Endothelial cell of umbilical vein (primary cell): ENCODE data around the gene HERC5. TPM values are rescaled to one million over a fixed set of nuclear protein-coding genes. Genes with fewer than 3 reads are reported as not detected.

Experiments used
- BruUV-seq: library from RNA; stranded (reverse); fragments of 400-500 nt; replicated peaks from 2 replicates; lab custom pipeline; 2021; lab: Mats Ljungman, UMichigan
- CTCF ChIA-PET: fragments of 300-600, 350-600 bp; sonication (Branson Sonifier 250); formaldehyde crosslinking; loops from one replicate; lab custom pipeline; 2021; ENCODE audit warnings: antibody characterized with exemption, inconsistent platforms; lab: Charles Lee
- POLR2A ChIA-PET: fragments of 300-600, 350-600 bp; sonication (Branson Sonifier 250); formaldehyde crosslinking; loops from one replicate; lab custom pipeline; 2021; ENCODE audit warnings: antibody characterized with exemption, inconsistent platforms; lab: Charles Lee
- DNase-seq: peaks from one replicate; pipeline ENCODE4 v3.0.0-alpha.2; 2011; ENCODE audit warnings: low read depth, low spot score
- FAIRE-seq: peaks from 2 replicates; lab custom pipeline; 2011; peaks lifted over from hg19 to GRCh38; lab: Jason Lieb, UNC
- H2AFZ ChIP-seq: 2 replicates; pipeline ENCODE4 v1.6.0; 2012; ENCODE audit warnings: low read depth, low read length, control low read depth, inconsistent platforms
- H3K27ac ChIP-seq: 2 replicates; pipeline ENCODE4 v1.5.1; 2011; ENCODE audit warnings: low read depth, mild to moderate bottlenecking, control low read depth, low read length, moderate library complexity; ENCODE audit not compliant: insufficient read depth
- H3K27me3 ChIP-seq, 2 experiments: 2 replicates each; pipeline versions ENCODE4 v1.6.0 to v1.6.1; 2011; ENCODE audit warnings: low read length in 2 of 2, mixed read lengths in 1 of 2; ENCODE audit not compliant: control insufficient read depth in 2 of 2, insufficient read depth in 2 of 2
- H3K36me3 ChIP-seq, 2 experiments: 2 replicates in 1 of 2; 3 replicates in 1 of 2; pipeline ENCODE4 v1.5.1; 2011; ENCODE audit warnings: low read length in 2 of 2, mild to moderate bottlenecking in 1 of 2, moderate library complexity in 1 of 2; ENCODE audit not compliant: control insufficient read depth in 2 of 2, insufficient read depth in 2 of 2; ENCODE audit errors: extremely low read depth in 1 of 2
- H3K4me1 ChIP-seq: 3 replicates; pipeline ENCODE4 v1.5.1; 2011; ENCODE audit warnings: mild to moderate bottlenecking, low read length; ENCODE audit not compliant: control insufficient read depth, insufficient read depth; ENCODE audit errors: extremely low read depth
- H3K4me2 ChIP-seq: 2 replicates; pipeline ENCODE4 v1.6.1; 2011; ENCODE audit warnings: low read length, control low read depth, mixed read lengths; ENCODE audit not compliant: insufficient read depth
- H3K4me3 ChIP-seq, 3 experiments: fragments of 200-600 bp in 1 of 3; sonication (generic), shearing (Covaris generic) in 1 of 3; replicated peaks in 1 of 3; 2 replicates each; pipeline ENCODE4 v1.5.1; 2011 to 2016; ENCODE audit warnings: control low read depth in 3 of 3, low read length in 3 of 3, mild to moderate bottlenecking in 2 of 3, inconsistent platforms in 1 of 3, low read depth in 1 of 3, moderate library complexity in 1 of 3; ENCODE audit not compliant: insufficient read depth in 1 of 3
- H3K79me2 ChIP-seq: 2 replicates; pipeline ENCODE4 v1.6.0; 2012; ENCODE audit warnings: low read length, inconsistent platforms; ENCODE audit not compliant: control insufficient read depth, insufficient read depth
- H3K9ac ChIP-seq: replicated peaks from 2 replicates; pipeline ENCODE3; 2011; ENCODE audit warnings: low read length, control low read depth; ENCODE audit not compliant: insufficient read depth; ENCODE audit errors: extremely low read depth
- H3K9me1 ChIP-seq: replicated peaks from 3 replicates; pipeline ENCODE4 v1.6.0; 2011; ENCODE audit warnings: mild to moderate bottlenecking, low read length; ENCODE audit not compliant: control insufficient read depth, insufficient read depth; ENCODE audit errors: extremely low read depth
- H3K9me3 ChIP-seq: replicated peaks from 2 replicates; pipeline ENCODE4 v1.5.1; 2012; ENCODE audit warnings: low read length, inconsistent platforms; ENCODE audit not compliant: control insufficient read depth, insufficient read depth
- H4K20me1 ChIP-seq: replicated peaks from 2 replicates; pipeline ENCODE3; 2011; ENCODE audit warnings: mild to moderate bottlenecking, low read length; ENCODE audit not compliant: control insufficient read depth, insufficient read depth; ENCODE audit errors: extremely low read depth
- CTCF ChIP-seq, 2 donors: IDR thresholded peaks; 1 replicate in 1 of 2; 2 replicates in 1 of 2; pipeline ENCODE4 v1.5.1; 2011; ENCODE audit warnings: low read length in 2 of 2, mild to moderate bottlenecking in 2 of 2, moderate library complexity in 2 of 2, control low read depth in 1 of 2, inconsistent platforms in 1 of 2, low read depth in 1 of 2; ENCODE audit not compliant: insufficient read depth in 1 of 2; ENCODE audit errors: extremely low read depth in 1 of 2
- EZH2 ChIP-seq: IDR thresholded peaks from 2 replicates; pipeline ENCODE4 v1.6.1; 2012; ENCODE audit warnings: borderline replicate concordance, low read depth, mild to moderate bottlenecking, moderate library complexity, low read length, inconsistent platforms; ENCODE audit not compliant: severe bottlenecking
- FOS ChIP-seq: IDR thresholded peaks from 2 replicates; pipeline ENCODE4 v1.6.1; 2011; ENCODE audit warnings: mild to moderate bottlenecking, low read length, moderate library complexity, borderline replicate concordance; ENCODE audit not compliant: insufficient read depth
- GATA2 ChIP-seq: IDR thresholded peaks from 2 replicates; pipeline ENCODE4 v1.7.0; 2011; ENCODE audit warnings: low read depth, mild to moderate bottlenecking, moderate library complexity, mixed read lengths, low read length; ENCODE audit not compliant: insufficient read length, insufficient read depth
- JUN ChIP-seq: IDR thresholded peaks from 2 replicates; pipeline ENCODE4 v1.6.1; 2011; ENCODE audit warnings: borderline replicate concordance, low read depth; ENCODE audit not compliant: insufficient read length, insufficient read depth
- MAX ChIP-seq: IDR thresholded peaks from 2 replicates; pipeline ENCODE4 v1.6.1; 2011; ENCODE audit not compliant: insufficient read depth, insufficient read length
- POLR2A ChIP-seq: IDR thresholded peaks from 2 replicates; pipeline ENCODE4 v1.6.1; 2012; ENCODE audit warnings: low read depth, mild to moderate bottlenecking, control low read depth, low read length
- dilution Hi-C: fragments of 300-500 bp; cut with MboI; formaldehyde crosslinking; loops from one replicate; pipeline ENCODE4 v1.15.0; 2019; ENCODE audit warnings: low sequenced_read_pairs; ENCODE audit not compliant: extremely low pct_ligation_motif_present
- intact Hi-C: fragments of 100-400 bp; cut with micrococcal nuclease; formaldehyde crosslinking; loops from one replicate; pipeline ENCODE4 v1.10.0; 2022
- polyA plus RNA-seq, 4 experiments: library from polyadenylated mRNA; depleted of rRNA in 3 of 4; stranded (reverse) in 3 of 4; unstranded in 1 of 4; fragments of >200 nt; gene quantifications; 2 replicates each; pipeline versions ENCODE4 v1.2.1 to v1.2.3, GENCODE V29; 2011 to 2012; ENCODE audit warnings: missing spikeins in 1 of 4
- total RNA-seq: library from RNA; stranded (reverse); gene quantifications from 2 replicates; pipeline ENCODE4 v1.2.3, GENCODE V29; 2021

Gene HERC5
- total and polyA plus RNA-seq, 2 donors (not counting 3 experiments of a cell fraction or from before 2014, with no cell fraction given) = 0.19 to 0.91 TPM

- intact Hi-C loops = no loop called here
- Histone ChIP-seq H3K9me3 (no peaks in the 10 kb centered on the region), H3K4me3 (no peak overlapping the region), H3K9ac (no peak overlapping the region), H3K4me2 (no peak overlapping the region), H3K9me1 (no peaks in the 10 kb centered on the region), H2AFZ (no peak overlapping the region), H3K36me3 (no peaks in the 10 kb centered on the region), H3K79me2 (no peaks in the 10 kb centered on the region), H3K27ac (no peak overlapping the region), H3K27me3 (no peaks in the 10 kb centered on the region), H3K4me1 (no peaks in the 10 kb centered on the region), H4K20me1 (no peaks in the 10 kb centered on the region)
- BruUV-seq = no TSS peak
- ChIA-PET CTCF (no interaction called here), POLR2A (no interaction called here)
- FAIRE-seq = no peak
- dilution Hi-C loops = no loop called here
- DNase-seq = no peak
- TF ChIP-seq CTCF (IDR thresholded peaks at IDR 0.05; ENCODE audit: extremely low read depth in 1 of 2, insufficient read depth in 1 of 2, low read depth in 1 of 2, low read length in 2 of 2) (no peak), POLR2A (no peak), JUN (no peak), EZH2 (no peak), MAX (no peak), GATA2 (no peak), FOS (no peak)
Measured at GRCh38 chr4:88409789-88410188, 47.1 kb upstream of the HERC5 start.
